HG02938 (cell line): Measurements from ENCODE around the gene STAMBPL1.
"Not testable (repeated sequence)": the region's sequence is repeated elsewhere in the genome, so short reads cannot be mapped to it uniquely, and the experiment has no call there.

Experiments used
- ATAC-seq: cut with Tn5 transposase; IDR thresholded peaks from one replicate; pipeline ENCODE4 v1.9.1; 2021; ENCODE audit warnings: mild to moderate bottlenecking, moderate library complexity; ENCODE audit not compliant: unreplicated experiment

STAMBPL1 gene

DNA sequence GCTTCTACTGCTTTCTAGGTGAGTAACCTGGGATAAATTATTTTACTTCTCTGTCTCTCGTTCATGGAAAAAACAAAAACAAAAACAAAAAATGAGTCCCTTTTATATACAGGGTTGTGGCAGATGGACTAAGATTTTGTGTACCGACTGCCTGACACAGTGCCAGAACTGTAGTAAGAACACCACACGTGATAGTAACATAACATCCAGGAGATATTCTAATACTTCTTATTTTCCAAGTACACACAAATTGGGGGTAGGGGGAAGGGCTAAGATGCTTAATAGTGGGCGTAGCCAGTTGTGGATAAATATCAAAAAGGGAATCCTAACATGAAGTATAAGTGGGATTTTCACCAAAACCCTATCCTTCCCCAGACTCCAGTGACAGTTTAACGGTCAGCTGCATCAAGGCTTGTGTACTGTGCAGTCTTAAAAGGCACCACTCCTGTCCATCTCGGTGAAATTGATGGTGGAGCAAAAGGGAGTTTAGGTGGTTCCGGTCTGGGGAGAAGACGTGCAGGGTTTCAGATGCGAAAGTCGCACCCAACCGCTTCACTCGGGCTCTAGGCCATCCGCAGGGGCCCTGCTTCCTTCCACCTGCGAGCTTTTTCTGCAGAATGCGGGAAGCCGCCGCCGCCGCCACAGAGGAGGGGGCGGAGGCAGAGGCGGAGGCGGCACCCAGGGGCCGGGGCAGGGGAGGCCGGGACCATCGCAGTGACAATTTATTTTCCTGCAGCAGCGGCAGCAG lies at the start of gene STAMBPL1:
TSS of gene STAMBPL1 (plus strand) at position 712 of the 748 bp plus-strand sequence. CDS start 21,464 bp downstream, outside the sequence.
- ATAC-seq, result peak; percentile 39

DNA sequence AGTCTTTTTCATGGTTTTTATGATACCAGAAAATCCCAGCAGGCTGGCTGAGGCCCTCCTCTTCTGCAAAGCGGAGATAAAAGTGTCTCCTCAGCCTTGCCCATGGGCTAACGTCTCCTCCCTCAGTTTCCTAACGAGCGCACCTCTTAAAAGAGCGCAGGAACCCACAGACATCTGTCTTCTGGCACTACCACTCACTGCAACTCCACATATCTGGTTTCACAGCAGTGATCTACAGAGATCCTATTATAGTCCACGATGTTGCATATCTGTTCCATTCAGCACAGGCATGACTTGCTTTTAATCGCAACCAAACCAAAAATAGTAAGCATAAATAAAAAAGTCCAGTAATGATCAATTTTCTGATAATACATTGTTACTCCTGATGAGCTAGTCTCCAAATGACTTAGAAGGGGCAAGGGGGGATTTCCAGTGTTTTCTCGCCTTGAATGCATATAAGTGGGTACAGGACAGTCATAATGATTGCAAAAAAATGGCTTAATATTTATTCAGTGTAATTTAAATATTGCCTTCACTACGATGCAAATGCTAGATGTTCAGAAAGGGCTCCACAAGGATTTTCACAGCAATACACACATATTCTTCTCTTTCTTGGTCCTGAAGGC lies 49.3 kb upstream of the STAMBPL1 start:
- no peak for ATAC-seq

DNA sequence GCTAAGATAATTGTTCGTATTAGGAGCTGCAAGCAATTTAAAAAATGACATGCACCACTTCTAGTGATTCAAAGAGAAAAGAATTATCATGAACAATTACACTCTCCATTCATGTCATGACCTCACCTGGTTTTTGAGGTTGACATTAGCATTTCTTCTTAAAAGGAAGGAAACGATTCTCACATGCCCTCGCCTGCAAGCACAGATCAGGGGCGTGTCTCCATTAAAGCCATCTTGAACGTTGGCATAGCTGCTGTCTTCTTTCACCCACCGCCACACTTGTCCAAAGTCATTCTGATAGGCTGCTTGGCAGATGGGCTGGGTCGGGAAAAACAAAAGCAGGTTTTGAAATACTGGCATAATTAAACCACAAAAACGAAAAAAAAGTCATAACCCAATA lies 48.3 kb upstream of the STAMBPL1 start:
- ATAC-seq, result no peak

DNA sequence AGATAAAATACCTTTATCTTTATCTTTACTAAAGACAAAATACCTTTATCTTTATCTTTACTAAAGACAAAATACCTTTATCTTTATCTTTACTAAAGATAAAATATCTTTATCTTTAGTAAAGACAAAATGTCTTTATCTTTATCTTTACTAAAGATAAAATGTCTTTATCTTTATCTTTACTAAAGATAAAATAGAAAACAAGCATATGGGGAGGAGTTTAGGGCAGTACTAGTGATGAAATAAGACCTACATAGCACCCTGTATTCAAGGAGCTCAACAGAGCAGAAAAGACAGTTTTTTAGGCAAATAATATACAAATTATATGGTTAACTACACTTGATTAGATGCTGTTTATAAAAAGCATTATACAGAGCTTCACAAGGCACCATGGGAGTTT lies 47.7 kb upstream of the STAMBPL1 start:
- no peak for ATAC-seq

DNA sequence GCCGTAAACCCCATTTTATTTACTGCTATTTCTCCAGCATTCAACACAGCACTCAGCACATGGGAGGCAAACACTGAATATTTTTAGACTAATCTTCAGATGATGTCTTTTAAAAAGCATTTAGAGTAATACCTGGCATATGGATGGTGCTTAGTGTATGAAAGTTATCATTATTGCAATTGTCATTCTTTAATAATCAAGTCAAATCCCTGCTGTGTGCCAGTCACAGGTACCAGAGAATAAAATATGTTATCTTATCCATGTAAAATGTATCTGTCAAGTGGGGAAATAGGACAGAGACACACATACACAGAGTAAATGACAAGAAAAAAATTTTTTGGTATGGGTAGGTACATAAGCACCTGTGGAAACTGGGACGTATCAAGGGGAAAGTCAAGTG lies 46.9 kb upstream of the STAMBPL1 start:
- no peak for ATAC-seq

DNA sequence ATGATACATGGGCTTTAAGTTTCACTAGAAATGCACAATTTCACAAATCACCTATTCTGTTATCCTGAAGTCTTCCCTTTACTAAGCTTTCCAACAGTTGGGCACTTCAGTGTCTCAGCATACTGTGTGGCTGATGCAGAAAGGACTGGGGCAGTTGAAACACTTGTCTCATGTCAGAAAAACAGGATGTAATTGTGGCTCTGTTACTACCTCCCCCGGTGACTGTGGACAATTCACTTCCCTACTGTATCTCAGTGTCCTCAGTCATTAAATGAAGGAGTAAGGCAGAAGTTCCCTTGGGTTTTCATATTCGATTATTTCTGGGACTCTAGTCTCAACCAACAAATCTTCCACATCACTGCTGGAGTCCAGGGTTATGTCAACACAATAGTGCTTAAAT lies 46.3 kb upstream of the STAMBPL1 start:
- no peak for ATAC-seq

DNA sequence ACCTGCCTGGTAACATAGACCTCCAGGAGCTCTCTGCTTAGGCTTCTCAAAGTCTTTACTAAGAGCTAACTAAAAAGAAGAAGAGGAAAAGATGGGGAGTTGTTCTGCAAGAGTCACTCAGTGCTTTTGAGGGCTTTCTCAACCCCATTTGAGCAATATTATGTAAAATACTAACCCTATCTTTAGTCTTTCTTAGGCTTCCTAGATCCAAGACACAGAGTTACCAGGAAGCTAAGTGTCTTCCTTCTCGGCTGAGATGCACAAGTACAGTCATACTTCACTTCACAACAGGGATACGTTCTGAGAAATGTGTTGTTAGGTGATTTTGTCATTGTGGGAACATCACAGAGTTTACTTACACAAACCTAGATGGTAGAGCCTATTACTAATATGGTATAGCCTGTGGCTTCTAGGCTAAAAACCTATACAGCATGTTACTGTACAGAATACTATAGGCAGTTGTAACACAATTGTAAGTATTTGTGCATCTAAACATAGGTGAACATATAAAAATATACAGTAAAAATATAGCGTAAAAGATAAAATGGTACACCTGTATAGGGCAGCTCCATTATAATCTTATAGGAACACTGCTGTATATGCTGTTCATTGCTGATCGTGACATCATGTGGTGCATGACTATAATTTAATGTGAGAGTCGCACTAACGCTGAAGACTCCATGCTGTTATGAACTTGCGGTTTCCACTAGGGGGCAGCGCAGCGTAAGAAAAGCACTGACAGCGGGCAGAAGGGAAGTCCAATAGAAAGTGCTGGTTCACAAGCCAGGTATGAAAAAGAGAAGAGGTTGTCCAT lies 44.7 kb upstream of the STAMBPL1 start:
- ATAC-seq, result peak; percentile 81

DNA sequence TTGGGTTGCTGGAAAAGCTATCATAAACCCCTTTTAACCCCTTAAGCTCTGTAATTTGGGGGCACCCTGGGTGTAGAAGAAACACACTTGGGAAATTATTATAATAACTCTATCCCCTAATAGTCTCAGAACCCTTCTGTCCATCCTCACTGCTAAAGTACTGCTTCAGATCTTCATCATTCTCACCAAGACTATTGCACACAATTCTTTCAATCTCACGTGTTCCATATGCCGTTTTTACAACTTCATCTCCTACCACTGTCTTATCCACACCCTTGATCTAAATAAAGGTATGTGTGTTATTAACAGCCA lies 44.2 kb upstream of the STAMBPL1 start:
- ATAC-seq, result no peak

DNA sequence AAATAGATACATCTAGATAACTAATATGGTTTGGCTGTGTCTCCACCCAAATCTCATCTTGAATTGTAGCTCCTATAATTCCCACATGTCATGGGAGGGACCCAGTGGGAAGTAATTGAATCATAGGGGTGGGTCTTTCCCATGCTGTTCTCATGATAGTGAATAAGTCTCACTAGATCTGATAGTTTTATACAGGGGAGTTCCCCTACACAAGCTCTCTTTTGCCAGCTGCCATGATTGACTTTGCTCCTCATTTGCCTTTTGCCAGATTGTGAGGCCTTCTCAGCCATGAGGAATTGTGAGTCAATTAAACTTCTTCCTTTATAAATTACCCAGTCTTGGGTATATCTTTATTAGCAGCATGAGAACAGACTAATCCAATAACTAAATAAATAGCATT lies 42.4 kb upstream of the STAMBPL1 start:
- not testable (repeated sequence) for ATAC-seq

DNA sequence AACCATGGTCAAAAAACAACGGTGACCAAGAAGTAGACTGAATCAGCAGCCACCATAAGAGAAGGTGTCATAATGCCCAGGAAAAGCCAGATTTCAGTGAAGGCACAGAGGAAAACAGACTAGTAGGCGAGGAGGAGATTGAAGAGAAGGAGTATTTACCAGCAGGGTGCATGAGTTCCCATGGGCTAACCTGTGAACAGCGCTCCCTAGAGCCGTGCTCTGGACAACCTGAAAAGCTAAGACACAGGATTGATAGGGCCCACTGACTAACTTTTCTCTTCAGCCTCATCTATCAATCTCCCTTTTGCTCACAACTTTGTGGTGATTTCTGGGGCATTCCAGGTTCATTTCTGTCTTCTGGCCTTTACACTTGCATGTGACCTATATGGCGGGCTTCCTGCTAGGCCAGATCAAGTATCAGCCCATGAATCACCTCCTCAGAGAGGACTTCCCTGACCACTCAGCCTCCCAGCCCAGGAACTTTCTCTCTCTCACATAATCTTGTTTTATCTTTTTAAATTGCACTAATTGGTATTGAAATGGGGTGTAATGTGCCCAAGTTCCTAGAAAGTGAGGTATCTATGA lies 41.2 kb upstream of the STAMBPL1 start:
- no peak for ATAC-seq

DNA sequence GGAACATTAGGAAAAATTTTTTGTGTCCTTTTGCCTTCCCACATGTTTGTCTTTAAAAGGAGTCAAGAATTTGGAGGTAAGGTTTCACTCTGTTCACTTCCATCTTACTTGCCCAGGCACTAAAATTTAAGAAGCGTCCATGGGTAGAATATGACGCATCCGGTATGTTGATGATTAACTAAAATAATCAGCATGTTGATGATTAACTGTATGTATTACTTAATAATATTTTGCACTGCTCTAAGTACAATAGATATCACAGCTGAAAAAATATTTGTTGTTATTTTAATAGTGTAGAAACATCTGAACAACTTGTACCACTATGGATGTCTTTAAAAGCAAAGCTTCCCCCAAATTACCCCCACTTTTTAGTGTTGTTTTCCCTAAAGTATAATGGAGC lies 39.9 kb upstream of the STAMBPL1 start:
- no peak for ATAC-seq

DNA sequence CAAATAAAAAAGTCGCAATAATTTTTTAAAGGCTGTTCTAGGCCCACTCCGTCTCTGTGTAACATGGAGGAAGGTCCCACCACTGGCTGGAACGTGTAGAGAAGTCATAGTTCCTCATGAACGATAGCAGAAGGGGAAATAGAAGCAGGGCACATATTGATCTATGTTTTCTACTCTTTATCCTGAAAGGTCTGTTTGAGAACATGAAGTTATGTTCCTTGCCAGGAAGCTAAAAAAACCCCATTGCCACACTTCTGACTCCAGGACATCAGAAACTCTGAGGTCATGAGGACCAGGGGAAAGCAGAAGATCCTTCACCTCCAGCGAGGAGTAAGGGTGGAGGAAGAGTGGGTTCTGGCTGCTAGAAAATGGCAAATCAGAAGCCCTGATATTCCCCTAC lies 39.2 kb upstream of the STAMBPL1 start:
- ATAC-seq, result no peak

DNA sequence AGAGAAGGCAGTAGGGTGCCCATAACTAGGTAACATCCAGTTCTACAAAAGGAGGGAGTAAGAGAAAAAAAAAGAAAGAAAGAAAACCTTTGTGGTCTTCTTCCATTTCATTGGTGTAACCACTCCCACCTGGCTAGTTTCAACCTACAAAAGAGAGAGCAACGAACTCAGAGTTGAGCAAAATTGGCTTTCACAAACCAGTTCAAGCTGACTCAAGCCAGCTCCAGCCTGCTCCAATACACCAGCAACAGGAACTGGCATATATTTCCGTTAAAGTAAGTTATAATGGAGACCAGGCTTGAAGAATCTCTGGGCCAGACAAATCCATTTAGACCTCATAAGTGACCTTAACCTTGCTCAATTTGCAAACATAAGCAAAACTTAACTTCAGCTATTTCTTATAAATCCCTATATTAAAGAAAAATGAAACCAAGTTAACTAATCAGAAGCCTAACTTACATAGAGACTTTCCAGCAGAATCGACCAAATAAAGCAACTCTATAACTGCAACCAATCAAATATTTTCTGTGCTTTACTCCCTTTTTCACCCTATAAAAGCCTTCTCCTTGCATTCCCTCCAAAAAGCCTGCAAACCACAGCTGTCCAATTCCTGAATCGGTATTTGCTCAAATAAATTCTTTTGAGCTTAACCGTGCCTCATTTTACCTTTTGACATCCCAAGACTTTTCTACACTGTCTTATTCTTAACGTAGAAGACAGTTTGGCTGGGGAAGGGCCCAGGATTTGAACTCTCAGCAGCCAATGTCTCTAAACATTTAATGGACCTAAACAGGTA lies 38.5 kb upstream of the STAMBPL1 start:
- no peak for ATAC-seq

DNA sequence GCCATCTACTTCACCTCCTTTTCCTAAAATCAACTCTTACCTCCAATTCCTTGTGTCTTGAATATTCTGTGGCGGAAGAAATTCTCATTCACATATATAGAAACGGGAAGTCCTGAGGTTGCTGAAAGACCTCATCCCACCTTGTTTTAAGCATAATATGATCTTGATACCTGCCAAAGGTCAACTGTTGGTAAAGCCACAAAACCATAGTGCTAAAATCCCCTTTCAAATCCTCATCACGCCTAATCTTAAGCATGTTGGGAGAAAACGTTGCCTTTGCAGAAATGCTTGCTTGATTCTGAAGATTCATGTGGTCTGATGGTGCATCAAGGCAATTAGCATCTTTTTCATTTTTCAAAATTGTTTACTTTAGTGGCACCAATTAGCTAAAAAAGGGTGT lies 36.9 kb upstream of the STAMBPL1 start:
- no peak for ATAC-seq

DNA sequence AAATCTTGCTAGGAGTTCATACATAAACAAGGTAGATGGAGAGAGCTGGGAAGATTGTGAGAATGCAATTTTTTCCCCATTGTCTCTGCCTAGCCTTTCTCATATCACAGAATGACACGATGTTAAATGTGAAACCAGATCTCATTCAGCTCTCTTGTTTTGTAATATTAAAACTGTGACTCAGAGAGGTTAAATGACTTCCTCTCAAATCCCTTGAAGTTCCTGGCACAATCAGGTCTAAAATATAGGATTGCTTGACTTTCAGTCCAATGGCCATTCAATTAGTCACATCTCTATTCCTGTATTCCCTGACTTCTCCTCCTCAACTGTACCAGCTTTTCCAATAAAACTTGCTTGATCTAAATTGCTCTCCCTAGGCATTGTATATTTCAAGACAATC lies 31.5 kb upstream of the STAMBPL1 start:
- ATAC-seq, result no peak

DNA sequence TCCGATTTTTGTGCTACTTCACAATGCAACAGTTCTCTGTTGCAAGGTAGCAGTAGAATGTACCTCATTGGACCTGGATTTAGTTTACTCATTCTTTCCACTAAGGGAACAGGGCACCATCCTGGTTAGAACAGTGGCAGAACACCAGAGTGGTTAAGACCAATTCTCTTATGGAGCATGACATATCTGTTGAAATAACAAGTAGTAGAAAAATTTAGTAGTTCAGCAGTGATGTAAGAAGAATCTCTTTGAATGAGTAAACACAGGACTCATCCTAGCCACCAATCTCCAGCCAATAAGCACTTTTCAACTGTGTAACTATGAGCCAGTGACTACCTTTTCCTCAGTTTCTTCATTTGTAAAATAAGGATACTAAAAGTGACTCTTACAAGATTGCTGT lies 30.8 kb upstream of the STAMBPL1 start:
- ATAC-seq, result no peak

DNA sequence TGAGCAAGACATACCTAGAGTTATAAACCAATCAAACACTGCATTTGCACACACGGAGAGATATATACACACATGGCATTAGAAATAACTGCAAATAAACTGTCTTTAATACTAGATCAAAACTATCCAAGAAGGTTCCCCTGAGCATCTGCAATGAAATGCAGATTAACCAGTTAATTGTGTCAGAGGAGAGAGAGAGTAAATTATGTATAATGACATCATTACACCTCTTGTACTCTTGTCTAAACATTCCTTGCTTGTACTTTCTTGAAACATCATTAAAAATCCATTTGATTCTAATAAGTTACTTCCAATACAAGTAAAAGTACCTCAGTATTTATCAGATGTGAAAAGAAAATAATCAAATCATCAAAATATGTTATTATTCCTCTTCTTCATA lies 29.3 kb upstream of the STAMBPL1 start:
- ATAC-seq, result no peak

DNA sequence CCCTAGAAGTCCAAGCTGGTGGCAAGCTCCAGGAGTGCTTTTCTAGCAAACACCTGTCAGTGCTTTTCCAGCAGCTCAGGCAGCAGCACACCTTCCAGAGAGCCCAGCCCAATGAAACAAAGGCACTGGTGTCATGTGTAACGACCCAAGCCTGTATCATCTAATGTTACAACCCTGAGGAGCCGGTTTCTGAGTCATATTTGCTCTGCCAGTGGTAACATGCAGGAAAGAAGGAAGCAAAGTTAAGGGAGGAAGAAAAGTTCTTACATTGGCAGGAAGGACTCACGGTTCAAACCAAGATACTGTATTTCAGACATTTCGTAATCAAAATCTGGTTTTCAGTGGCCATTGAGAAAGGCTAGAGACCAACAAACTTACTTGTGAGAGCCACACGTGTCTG lies 28.3 kb upstream of the STAMBPL1 start, which contains the start of gene ANKRD22:
TSS of gene ANKRD22 (minus strand) at position 139 of the 400 bp plus-strand sequence. CDS start 237 bp downstream, outside the sequence.
- no peak for ATAC-seq

DNA sequence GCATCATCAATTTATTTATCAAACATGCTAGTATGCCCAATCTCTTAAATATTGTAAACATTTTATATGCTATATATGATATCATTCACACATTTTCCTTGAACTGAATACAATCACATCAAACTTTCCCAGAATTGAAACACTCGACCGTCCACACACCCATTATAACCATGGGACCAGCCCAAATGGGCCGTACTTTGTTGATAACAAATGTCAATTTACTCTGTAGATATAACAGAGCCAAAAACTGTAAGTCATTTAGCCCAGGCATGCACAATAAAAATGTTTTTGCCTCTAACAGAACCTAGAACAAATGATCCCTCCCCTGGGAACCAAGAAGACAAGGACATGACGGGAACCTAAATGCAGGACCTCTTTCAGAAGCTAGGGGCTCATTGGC lies 27.7 kb upstream of the STAMBPL1 start:
- ATAC-seq, result no peak

DNA sequence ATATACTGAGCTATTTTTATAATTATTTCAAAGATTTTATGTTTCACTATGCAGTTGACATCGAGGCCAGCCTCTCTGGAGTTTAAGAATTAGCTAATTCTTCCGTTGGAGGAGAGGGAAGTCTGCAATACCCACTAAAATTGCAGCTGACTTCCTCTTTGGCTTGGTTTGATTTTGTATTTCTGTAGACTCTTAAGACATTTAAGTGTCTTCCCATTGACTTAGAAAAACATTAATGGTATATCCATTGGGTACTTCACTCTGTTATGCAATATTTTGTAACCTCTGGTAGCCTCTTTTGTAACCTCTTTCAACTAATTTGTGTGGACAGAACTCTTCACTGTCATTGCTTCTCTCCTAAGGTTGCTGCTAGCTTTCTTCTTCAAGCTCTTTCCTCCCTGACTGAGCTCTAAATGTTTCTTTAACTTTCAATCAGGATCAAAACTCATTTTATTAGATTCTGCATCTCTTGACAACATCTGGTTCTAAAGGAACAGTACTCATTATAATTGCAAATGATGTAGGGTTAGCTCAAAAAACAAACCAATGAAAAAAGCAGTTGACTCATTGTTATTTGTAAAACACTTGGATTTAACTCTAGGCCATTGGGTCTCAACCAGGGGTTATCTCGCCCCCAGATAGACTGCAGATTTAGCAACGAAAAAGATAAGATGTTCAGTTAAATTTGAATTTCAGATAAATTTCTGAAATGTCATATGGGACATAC lies 26.7 kb upstream of the STAMBPL1 start:
- no peak for ATAC-seq
